GM19467 (cell line): ENCODE results near the gene PLXDC1.
"Not testable (repeated sequence)": the region's sequence is repeated elsewhere in the genome, so short reads cannot be mapped to it uniquely, and the experiment has no call there.

ENCODE experiments used
- ATAC-seq: cut with Tn5 transposase; IDR thresholded peaks from one replicate; pipeline ENCODE4 v1.9.1; 2021; ENCODE audit warnings: mild to moderate bottlenecking, moderate library complexity; ENCODE audit not compliant: unreplicated experiment

PLXDC1 gene

DNA sequence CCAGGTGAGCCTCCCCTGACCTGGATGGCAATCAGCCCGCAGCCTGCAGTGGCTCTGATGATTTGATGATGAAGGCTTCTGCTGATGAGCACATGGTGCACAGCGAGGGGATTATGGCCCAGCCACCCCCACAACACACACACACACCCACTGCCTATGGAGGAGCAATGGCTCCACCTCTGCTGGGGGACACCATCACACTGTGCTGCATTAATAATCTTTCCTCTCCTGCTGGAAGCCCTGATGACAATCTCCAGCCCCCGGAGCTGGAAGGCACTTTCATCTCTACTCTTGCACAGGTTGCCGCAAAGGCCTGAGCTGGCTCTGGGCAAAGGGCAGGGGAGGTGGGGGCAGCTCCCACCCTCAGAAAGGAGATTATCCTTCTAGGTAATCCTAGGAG is 79.9 kb downstream of the PLXDC1 start:
- ATAC-seq, result no peak

DNA sequence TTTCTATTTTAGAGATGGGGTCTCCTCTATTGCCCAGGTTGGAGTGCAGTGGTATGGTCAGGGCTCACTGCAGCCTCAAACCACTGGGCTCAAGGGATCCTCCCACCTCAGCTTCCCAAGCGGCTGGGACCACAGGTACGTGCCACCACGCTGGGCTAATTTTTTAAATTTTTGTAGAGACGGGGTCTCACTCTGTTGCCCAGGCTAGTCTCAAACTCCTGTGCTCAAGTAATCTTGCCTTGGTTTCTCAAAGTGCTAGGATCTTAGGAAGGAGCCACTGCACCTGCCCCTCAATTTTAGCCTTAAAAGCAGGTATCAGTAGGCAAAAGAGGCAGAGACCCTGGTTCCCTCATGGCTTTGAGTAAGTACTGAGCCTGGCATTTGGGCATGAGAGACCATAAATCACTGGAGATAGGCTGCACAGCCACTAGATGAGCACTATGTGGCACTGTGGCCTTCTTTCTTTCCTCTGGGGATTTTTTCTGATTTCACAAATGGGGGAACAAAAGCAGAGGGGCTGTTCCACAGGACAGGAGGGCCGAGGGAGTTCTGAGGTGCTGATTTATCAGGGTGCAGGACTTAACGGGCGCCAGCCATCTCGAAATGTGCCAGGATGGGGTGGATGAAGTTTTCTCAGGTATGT is 82.2 kb downstream of the PLXDC1 start:
- no peak for ATAC-seq

- ATAC-seq, result no peak
These were observed 86.6 kb downstream of the PLXDC1 start for GRCh38 chr17:39064819-39065218.

GRCh38 chr17:39064374-39064773 is 87.1 kb downstream of the PLXDC1 start:
- ATAC-seq, result no peak

GRCh38 chr17:39063681-39064069 is 87.8 kb downstream of the PLXDC1 start:
- no peak for ATAC-seq

DNA sequence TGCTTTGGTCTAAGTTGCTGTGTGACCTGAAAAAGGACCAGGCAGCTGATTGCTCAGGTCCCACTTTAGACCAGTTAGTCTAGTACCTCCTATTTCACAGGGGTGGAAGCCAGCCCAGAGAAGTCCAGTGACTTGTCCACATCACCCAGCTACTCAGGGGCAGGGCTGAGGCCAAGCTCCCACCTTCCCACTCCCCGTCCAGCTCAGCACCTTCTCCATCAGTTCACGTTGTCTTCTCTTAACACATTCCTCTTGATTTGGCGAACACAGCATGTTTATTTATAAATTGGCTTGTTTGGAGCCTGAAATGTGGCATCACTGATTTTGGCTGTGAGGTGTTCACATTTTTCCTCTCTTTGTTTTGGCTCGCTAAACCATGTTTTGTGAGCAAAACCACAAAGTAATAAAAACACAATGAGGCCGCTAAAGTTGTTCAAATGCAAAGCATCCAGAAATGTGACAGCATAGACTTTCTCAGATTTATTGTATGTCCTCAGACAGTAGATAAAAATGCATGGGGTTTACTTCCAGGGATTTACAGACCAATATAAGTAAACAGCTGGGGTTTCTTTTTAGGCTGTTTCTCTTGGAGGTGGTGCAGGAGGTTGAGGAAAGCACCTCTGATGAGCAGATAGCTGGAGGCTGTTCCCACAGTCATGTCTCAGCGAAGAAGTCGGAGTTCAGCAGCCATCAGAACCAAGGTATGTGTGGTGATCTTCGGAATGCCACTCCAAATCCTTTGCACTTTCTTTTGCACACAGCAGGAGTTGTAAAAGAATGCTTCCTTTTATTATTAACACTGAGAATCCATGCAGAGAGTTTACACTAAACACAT is 88.4 kb downstream of the PLXDC1 start:
- no peak for ATAC-seq

- ATAC-seq, result no peak
These were observed 92.9 kb downstream of the PLXDC1 start for GRCh38 chr17:39058524-39058923.

DNA sequence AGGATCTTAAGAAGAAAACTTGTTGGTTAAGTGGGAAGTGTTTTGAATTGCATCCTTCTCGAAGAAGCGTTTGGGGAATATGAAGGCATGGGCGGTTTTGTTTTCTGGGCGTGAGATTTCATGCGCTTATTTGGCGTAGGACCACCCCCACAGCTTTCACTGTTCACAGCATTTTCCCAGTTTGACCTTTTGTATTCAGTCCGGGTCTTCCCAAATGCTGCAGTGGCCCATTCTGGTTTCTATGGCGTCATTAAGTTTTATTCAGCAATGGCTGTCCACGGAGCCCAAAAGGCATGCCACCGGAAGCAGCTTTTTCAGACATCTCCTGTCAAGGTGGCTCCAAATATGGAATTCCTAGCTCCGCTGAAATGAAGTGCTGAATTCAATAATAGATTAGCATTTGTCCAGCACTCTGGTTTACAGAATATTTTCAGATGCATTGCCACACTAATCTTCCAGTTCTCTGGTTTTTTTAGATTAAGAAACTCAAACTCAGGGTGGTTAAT is 93.7 kb downstream of the PLXDC1 start:
- no peak for ATAC-seq

DNA sequence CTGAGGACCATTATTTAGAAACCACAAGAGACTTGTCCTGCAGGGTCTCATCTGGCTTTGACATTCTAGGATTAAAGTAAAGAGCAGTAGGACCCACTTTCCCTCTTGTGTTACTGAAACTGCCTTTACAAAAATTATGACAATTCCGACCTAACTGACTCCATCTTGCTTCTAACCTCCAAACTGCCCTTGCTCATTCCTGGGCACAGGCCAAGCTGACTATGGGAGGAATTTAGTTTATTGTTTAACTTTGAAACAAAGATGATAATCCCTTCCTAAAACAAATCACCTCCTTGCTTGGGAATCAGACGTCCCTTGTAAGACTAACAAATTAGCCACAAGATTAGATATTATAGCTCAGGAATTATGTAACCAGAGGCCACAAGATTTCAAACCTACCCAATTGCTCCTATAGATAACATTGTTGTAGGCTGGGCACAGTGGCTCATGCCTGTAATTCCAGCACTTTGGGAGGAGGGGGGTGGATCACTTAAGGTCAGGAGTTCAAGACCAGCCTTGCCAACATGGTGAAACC is 97.3 kb downstream of the PLXDC1 start:
- ATAC-seq, result no peak

DNA sequence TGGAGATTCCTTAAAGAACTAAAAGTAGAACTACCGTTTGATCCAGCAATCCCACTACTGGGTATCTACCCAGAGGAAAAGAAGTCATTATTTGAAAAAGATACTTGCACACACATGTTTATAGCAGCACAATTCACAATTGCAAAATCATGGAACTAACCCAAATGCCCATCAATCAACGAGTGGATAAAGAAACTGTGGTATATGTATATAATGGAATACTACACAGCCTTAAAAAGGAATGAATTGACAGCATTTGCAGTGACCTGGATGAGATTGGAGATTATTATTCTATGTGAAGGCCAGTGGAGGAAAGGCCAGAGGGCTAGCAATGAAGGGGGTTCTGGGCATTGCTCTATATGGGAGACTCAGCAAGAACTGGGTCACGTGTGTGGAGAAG is 99.0 kb downstream of the PLXDC1 start:
- not testable (repeated sequence) for ATAC-seq

GRCh38 chr17:39051001-39051585 is 100.3 kb downstream of the PLXDC1 start:
- no peak for ATAC-seq

DNA sequence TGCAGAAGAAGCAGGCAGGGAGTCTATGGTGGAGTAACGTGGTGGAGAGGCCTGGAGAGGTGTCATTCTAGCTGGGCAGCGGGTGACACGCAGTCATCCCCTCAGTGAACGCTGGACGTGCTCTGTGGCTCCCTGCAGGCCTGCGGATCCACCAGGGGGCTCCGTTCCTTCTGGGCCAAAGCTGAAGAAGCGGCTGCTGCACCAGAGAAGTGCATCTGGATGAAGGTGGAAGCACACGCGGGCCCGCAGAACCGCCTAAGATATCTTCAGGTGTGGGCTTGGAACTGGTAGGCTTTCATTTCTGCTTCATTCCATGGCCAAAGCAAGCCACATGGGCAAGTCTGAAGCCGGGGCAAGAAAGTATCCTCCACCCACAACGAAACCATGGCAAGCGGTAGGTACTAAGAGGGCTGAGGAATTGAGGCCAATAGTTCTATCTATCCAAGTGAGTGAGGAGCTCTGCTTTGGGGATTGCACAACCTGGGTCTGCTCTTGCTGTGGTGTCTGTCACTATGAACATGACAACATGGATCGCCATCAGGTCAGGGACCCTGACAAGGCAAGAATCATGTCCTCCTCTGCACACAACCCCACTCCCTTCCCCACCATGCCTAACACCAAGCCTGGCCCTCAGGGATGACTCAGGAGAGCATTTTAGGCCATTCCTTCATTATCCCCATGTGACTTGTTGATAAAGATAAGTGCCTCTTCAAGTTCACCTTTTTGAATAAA is 105.3 kb downstream of the PLXDC1 start:
- no peak for ATAC-seq

DNA sequence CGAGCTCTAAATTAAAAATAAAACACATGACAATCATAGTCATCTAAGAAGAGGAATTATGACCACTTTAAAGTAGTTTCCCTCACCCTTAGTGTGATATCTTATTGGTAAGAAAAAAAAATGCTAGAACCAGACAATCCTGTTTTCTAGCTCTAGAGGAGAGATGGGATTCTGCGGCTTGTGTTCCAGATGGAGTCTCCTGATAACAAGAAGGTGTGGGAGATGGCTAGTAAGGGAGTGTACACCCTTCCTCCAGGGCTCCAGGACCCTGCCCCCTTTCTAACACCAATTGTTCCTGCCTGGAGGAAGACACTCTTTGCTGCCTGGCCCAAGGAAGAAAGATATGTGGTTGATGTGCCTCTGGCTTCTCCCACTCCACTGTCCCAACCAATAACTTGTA is 115.4 kb downstream of the PLXDC1 start:
- no peak for ATAC-seq

GRCh38 chr17:39035578-39035977 is 115.9 kb downstream of the PLXDC1 start:
- ATAC-seq, result not testable (repeated sequence)

GRCh38 chr17:39028690-39029089 is 122.7 kb downstream of the PLXDC1 start:
- ATAC-seq, result no peak

DNA sequence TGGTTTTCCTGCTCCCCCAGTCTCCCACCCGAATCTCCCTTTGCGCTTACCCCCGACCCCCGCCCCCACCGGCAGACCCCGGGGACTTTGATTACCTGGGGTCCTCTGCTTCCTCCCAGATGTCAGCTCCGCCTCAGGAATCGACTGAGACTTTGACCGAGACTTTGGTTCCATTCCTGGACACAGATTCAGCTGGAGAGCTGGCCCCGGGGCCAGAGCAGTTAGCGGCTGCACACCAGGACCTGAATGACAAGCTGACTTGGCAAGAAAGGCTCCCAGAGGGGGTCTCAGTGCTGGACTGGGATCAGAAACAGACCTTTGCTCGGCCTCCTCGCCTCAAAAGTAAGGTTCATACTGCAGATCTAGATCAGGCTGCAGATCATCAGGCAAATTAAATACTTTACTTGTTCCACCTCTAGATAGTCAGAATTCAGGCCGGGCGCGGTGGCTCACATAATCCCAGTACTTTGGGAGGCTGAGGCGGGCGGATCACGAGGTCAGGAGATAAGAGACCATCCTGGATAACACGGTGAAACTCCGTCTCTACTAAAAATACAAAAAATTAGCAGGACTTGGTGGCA is 123.9 kb downstream of the PLXDC1 start:
- no peak for ATAC-seq

- ATAC-seq, result no peak
These were observed 124.4 kb downstream of the PLXDC1 start for GRCh38 chr17:39026980-39027451.

DNA sequence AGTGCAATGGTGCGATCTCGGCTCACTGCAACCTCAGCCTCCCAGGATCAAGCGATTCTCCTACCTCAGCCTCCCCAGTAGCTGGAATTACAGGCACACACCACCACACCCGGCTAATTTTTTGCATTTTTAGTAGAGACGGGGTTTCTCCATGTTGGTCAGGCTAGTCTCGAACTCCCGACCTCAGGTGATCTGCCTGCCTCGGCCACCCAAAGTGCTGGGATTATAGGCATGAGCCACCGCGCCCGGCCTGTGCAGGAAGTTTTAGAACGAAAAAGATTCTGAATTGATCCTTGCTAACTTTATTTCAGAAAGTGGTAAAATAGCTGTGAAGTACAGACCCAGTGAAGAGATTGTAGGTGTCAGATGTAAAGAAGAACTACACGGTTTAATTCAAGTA is 125.1 kb downstream of the PLXDC1 start:
- ATAC-seq, result not testable (repeated sequence)

- ATAC-seq, result no peak
These were observed 128.5 kb downstream of the PLXDC1 start for GRCh38 chr17:39022924-39023323.

GRCh38 chr17:39020037-39020436 is 131.4 kb downstream of the PLXDC1 start:
- not testable (repeated sequence) for ATAC-seq
